GM19240 (cell line): ENCODE measurements around the gene PCDH19.

ENCODE experiments used
- DNase-seq: peaks from one replicate; pipeline ENCODE4 v3.0.0; 2011; ENCODE audit warnings: low spot score; ENCODE audit not compliant: insufficient read length

PCDH19 gene

DNA sequence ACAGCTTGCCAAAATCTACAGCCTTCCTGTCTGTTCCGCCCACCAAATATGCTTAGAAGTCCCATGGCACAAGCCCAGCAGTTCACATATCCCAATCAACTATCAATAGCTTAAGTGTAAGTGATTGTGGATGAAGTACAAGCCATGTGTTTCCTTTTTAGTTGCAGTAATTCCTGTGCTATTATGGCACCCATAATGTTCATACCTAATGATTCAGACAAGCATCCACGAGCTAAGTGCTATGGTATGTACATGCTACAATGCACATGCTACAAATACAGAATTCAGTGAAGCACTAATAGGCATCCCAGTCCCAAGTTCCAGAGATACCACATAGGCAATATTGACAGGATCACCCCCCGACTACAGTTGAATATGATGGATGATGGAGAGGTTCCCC, 94.5 kb downstream of the PCDH19 start:
- no peak for DNase-seq

DNA sequence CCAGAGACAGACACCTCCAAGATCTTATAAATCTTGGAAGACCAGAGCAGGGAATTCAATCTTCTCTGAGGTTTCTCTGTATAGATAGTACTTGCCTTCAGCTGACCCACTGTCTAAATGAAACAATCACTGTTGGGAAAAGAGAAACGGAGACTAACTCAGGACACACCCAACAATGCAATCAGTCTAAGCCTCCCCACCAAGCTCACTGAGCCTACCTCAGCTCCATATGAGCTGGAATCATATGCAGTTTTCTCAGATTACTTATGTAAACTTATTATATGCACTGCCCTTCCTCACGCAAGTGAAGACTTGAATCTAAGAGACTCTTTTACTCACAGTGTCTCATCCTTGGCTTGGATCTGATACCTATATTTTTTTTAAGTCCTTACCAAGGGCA, 110.5 kb downstream of the PCDH19 start:
- DNase-seq = no peak

DNA sequence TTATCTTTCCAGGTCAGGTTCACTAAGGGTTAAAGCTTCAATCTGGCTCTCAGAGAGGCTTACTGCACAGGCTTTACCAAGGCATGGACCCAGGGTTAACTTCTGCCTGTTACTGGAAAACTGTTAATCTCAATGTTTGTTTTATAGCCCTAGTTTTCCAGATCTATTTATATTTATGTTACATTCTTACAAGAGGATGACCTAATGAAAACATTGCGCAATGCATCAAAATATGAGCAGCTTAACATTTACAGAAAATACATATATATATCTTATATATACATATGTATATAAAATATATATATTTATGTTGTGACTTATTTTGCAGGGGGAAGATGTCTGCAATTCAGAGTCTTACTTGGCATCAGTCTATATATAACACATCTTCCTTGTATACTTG, 112.3 kb downstream of the PCDH19 start:
- DNase-seq = no peak

DNA sequence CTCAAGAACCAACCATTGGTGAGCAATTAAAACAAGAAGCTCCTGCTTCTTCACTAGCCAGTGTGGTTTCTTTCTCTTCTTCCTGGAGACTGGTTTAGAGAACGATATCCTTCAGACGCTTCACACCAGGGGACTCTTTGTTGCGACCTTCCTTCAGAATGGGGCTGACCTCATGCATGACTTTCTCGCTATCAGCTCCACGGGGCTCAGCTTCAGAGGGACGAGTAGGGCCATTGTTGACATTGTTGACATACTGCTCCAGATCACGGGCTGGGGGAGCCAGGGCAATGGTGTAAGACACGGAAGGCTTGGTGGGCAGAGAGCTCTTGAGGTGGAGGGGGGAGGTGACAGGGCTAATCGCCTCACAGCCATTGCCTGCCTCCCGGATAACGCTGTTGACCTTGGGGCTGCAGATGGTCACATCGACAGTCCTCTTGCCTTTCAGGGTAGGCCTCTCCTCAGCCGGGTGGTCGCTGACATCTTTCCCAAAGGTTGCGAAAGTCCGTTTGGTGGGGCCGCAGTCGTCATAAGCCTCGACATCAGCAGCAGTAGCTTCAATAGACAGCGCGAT, 113.8 kb downstream of the PCDH19 start:
- no peak for DNase-seq

DNA sequence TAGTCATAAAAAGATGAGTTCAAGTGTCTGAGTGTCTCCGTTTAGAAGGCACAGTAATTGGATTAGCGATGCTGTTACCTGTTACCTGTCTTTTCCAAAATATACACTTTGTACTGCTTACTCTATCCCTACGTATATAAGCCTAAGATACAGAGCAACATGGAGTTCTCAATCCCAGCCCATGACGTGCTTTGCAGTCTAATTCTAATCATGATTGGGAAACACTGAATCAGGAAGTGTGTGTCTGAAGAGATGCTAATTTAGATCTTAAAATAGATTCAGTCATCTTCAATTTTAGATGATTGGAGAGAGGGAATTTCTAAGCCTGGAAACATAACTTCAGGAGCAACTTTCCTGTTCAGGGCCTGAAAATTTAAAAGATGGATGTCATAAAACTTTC, 115.1 kb downstream of the PCDH19 start:
- DNase-seq = no peak

DNA sequence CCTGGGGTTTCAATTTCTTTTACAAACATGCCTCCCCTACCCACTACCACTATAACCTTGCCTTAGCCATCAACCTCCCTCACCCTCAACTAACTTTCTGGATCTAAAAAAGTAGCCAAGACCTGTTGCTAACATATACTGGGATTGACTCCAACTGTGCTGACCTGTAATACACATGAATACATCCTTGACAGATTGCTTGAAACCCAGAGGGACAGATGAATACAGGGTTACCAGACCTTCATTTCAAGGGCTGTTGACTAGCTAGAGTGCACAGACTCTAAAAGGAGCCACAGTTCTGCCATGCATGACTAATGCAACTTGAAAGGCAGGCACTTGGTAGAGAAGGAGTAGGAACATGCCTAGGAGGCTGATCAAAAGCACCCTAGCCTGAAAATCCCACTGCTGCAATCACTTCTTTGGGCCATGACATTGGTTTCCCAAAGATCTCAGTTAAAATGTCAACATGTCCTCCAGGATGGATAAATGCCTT, 121.0 kb downstream of the PCDH19 start:
- DNase-seq = no peak

DNA sequence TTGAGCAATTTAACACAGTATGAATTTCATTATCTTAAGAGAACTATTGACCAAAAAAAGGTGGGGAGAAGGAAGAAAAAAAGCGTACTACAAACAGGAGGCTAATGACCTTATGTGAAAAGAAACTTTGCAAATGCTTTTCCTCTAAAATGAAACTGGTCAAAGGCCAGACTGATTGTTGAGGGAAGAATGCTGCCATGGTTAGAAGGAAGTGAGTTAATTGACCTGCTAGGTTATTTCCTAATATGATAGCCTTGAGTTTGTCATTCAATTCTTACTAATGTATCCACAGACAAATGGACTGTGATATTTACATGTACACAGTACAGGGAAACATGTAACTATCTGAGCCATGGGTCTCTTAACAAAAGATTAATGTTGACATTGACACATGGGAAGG, 132.8 kb downstream of the PCDH19 start:
- no peak for DNase-seq

DNA sequence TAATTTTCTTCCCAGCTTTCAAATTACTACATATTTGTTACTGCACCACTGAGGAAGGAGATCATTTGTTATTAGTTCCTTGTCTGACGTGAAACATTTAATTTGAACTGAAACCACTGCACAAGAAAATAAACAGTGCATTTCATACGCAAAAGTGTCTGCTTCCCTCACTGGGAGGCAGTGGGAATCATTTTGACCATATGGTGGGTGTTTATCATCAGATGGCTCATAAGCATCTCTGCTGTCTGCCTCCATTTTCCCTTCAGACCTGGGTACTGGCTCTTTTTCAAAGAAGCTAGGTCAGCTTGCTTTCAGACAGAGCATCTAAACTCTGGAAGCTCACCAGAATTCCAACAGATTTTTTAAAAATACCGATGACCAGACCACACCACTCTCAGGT, 135.2 kb downstream of the PCDH19 start:
- no peak for DNase-seq

DNA sequence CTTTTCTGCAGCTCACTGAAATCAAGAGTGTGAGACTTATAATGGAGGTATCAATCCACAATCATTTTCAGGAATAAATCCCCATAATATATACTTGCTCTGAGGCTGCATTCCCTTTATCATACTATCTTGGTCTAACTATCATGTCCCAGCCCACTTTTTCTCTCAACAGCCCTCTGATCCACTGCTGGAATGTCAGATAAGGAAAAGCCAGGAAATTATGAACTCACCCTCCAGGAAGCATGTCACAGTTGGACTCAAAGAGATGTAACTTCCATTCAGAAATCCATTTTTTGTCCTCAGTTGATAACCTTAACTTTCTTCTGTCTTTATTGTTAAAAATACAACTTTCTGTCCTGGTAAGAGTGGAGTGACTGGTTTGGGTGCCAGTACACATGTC, 144.9 kb downstream of the PCDH19 start:
- DNase-seq = no peak

DNA sequence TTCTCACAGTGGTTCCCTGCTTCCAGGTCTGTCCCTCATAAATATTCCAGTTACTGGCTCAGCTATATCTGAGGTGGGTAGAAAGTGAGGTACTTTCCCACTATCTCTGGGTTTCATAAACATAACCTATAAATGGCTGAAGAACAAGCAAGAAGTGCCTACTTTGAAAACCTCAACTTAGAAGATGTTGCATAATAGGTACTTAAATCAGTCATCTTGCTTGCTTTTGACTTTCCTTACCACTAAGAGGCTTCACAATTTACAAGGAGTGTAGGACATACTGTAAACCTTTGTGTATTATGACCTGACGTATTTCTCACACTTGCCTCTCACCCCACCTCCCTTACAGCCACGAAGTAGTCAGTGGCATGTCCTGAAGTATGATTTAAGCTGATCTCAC, 145.9 kb downstream of the PCDH19 start:
- no peak for DNase-seq

DNA sequence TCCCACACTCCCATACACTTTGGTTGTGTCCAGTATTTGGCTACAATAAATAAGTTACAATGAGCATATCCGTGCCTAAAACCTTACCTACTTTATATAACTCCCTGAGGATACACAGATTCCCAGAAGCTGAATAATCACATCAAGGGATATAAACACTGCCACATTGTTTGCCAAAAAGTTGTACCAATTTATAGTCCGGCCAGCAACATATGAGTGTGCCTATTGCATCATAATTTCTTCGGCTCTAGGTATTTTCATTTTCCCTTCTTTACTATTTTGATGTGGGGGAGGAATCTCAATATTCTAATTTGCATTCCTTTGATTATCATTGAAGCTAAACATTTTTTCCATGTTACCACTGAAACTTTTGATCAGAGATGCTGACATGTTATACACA, 146.4 kb downstream of the PCDH19 start:
- DNase-seq = no peak

DNA sequence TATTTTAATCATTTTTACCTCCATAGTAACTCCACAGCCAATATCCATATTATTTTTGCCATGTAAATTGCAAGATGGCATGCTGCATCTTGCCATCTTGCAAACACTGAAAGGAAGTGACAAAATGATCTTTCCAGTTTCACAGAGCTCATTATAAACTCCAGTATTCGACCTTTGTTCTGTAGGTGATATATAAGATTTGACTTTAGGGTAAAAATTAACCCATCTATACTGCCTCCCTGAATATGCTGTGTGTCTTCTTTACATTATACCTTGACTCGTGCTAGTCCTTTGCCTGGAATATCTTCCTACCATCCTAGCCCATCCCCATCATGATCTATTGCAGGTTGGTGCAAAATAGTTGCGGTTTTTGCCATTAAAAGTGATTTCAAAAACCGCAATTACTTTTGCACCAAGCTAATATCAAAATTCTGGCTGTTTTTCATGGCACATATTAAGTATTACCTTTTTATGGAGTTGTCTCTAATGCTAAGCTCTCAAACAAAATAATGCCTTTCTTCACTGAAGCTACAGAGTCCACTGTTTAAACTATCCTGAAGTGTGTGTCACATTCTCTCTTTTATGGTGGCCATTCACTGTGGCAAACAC, 161.1 kb downstream of the PCDH19 start:
- no peak for DNase-seq

DNA sequence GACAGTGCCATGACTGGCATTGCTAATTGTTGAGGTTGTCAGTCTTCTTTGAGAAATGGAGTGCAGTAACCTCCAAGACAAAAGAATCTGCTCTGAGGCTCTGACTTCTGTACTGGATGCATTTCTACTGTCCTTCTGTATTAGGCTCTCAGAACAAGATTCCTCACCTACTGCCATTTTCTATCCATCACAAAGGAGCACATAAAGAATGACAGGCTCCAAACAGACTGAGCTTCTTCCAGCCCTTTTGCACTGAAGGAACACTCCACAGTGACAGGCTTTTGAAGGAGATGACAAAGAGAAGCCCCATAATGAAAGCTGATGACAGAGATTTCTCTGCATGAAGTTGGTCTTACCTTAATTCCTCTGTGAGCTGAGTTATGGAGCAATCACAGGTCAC, 162.2 kb downstream of the PCDH19 start:
- no peak for DNase-seq

DNA sequence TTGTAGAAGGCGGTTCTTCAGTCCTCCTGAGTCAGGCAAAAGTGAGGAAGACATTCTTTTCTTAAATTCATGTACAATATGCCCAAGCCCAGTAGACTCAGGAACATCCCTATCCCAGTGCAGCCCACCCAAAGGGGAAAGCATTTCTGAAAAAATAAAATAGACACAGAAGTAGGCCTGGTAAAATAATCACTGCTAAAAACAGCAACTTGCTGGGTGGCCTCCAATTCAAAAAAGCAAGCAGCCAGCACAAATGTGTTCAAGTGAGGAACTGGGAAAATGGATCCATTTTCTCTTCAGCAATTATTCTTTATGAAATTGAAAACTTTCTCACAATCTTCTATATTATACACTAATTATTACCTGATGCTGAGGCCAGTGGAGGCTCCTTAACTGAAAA, 165.4 kb downstream of the PCDH19 start:
- DNase-seq = no peak
